Measurements from ENCODE around the gene KMT2C. TPM values are rescaled to one million over a fixed set of nuclear protein-coding genes. Genes with fewer than 3 reads are reported as not detected.

Gene KMT2C
- total and polyA plus RNA-seq, 2 of the 13 experiments (the other 11 are each of a cell fraction or from before 2014, with no cell fraction given), result 7.1 to 14.4 TPM

- Histone ChIP-seq H3K9ac (ENCODE audit: insufficient read depth, low read depth, low read length) (no peak overlapping the region), H3K9me3 (ENCODE audit: low read length) (no peaks in the 10 kb centered on the region), H2AFZ (ENCODE audit: low read length) (no peak overlapping the region), H3K4me1 (ENCODE audit: insufficient read depth, low read length) (no peaks in the 10 kb centered on the region), H3K4me3 (replicated peaks in 1 of 3; ENCODE audit: insufficient read depth in 1 of 3, low read depth in 2 of 3, low read length in 3 of 3) (no peak overlapping the region), H4K20me1 (ENCODE audit: insufficient read depth, low read length) (0 out of 2 replicates have a peak, but pooled peaks cover under 1% of the 10 kb centered on the region), H3K36me3 (replicated peaks in 1 of 2; ENCODE audit: control insufficient read depth in 1 of 2, insufficient read depth in 2 of 2, low read length in 2 of 2) (peaks cover 0 to 22% of the 10 kb centered on the region in 2 experiments; a peak in 3 of 5 replicates), H3K27me3 (ENCODE audit: control insufficient read depth in 1 of 2, insufficient read depth in 2 of 2, low read length in 2 of 2) (no peaks in the 10 kb centered on the region), H3K27ac (ENCODE audit: extremely low read length, insufficient read depth, low read length) (no peak overlapping the region), H3K79me2 (ENCODE audit: insufficient read depth, low read length) (peaks cover 6% of the 10 kb centered on the region), H3K4me2 (ENCODE audit: low read depth, low read length) (no peak overlapping the region)
- in situ Hi-C loops (cut with HindIII; ENCODE audit: extremely low pct_ligation_motif_present, low pct_unique_long_range_greater_than_20kb) (no loop called here), intact Hi-C loops (cut with micrococcal nuclease; ENCODE audit: unreplicated experiment) (no loop called here)
- POLR2A ChIA-PET, result no interaction called here
- 99% methylated on average over 2 of the region's 2 CpGs for WGBS (ENCODE audit: low lambda C conversion rate)
- ATAC-seq, result no peak
- CTCF ChIA-PET (ENCODE audit: low intra/inter-chr PET ratio, low total read pairs), result no interaction called here
- no peak for FAIRE-seq
- no TSS peak for BruUV-seq (replicated peaks)
- no peak for DNase-seq (ENCODE audit: low spot score)
- TF ChIP-seq ZNF549 (CRISPR knock-in tag; IDR thresholded peaks at IDR 0.05) (no peak), ZNF562 (CRISPR knock-in tag; IDR thresholded peaks at IDR 0.05; ENCODE audit: borderline replicate concordance) (no peak), ZSCAN30 (CRISPR knock-in tag; IDR thresholded peaks at IDR 0.05) (no peak), MAFK (conservative IDR thresholded peaks at IDR 0.05 in 1 of 2, IDR thresholded peaks at IDR 0.05 in 1 of 2; ENCODE audit: low read length in 2 of 2) (peak in 1 of 2 experiments; percentile 20; a peak in 1 of 4 replicates), MLX (CRISPR knock-in tag; IDR thresholded peaks at IDR 0.05) (no peak), KDM1A (CRISPR knock-in tag; IDR thresholded peaks at IDR 0.05) (no peak)
- TF ChIP-seq, protein P1, sequence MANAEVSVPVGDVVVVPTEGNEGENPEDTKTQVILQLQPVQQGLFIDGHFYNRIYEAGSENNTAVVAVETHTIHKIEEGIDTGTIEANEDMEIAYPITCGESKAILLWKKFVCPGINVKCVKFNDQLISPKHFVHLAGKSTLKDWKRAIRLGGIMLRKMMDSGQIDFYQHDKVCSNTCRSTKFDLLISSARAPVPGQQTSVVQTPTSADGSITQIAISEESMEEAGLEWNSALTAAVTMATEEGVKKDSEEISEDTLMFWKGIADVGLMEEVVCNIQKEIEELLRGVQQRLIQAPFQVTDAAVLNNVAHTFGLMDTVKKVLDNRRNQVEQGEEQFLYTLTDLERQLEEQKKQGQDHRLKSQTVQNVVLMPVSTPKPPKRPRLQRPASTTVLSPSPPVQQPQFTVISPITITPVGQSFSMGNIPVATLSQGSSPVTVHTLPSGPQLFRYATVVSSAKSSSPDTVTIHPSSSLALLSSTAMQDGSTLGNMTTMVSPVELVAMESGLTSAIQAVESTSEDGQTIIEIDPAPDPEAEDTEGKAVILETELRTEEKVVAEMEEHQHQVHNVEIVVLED (CRISPR knock-in tag; IDR thresholded peaks at IDR 0.05; ENCODE audit: borderline replicate concordance), result no peak
Measured at GRCh38 chr7:152330827-152331226, 105.0 kb downstream of the KMT2C start.
